Neural progenitor cell (in vitro differentiated cells): ENCODE measurements around the gene C11orf52.

Experiments
- EZH2 ChIP-seq: fragments of 200-600 bp; sonication (generic); IDR thresholded peaks from 2 replicates; pipeline ENCODE4 v1.6.1; 2017; ENCODE audit warnings: antibody characterized with exemption, mild to moderate bottlenecking, moderate library complexity
- TF ChIP-seq, protein P1 (sequence below): fragments of 200-600 bp; sonication (generic); IDR thresholded peaks from 2 replicates; pipeline ENCODE4 v1.5.1; 2017; ENCODE audit warnings: antibody characterized with exemption, mild to moderate bottlenecking

DNA sequence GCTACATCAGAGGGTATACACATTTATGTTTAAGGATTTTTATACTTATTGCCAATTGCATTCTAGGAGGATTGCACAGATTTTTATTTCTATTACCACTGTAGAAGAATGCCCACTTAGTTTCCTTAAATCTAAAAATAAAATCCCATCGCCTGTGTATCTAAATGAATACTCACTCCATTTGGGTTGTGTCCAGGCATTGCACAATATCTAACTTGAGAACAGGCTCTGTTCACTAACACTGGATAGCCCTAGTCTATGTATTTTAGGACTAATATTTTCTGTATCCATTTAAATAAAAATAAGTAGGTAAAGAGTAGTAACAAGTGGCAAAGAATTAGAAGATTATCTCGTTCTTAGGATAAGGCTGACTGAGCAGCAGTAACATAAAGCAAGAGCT lies 4.1 kb downstream of the C11orf52 start:
- TF ChIP-seq, protein P1, sequence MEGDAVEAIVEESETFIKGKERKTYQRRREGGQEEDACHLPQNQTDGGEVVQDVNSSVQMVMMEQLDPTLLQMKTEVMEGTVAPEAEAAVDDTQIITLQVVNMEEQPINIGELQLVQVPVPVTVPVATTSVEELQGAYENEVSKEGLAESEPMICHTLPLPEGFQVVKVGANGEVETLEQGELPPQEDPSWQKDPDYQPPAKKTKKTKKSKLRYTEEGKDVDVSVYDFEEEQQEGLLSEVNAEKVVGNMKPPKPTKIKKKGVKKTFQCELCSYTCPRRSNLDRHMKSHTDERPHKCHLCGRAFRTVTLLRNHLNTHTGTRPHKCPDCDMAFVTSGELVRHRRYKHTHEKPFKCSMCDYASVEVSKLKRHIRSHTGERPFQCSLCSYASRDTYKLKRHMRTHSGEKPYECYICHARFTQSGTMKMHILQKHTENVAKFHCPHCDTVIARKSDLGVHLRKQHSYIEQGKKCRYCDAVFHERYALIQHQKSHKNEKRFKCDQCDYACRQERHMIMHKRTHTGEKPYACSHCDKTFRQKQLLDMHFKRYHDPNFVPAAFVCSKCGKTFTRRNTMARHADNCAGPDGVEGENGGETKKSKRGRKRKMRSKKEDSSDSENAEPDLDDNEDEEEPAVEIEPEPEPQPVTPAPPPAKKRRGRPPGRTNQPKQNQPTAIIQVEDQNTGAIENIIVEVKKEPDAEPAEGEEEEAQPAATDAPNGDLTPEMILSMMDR, result no peak
- no peak for TF ChIP-seq EZH2
